Fibroblast of villous mesenchyme (primary cell): ENCODE data around the gene FRAS1. TPM values are rescaled to one million over a fixed set of nuclear protein-coding genes. Genes with fewer than 3 reads are reported as not detected.

Experiments
- DNase-seq: peaks from one replicate; pipeline ENCODE4 v3.0.0-alpha.2; 2010; ENCODE audit warnings: low read depth
- H3K4me3 ChIP-seq: 2 replicates; pipeline ENCODE4 v1.5.1; 2011; ENCODE audit warnings: low read depth, mild to moderate bottlenecking, low read length
- total RNA-seq: library from RNA; depleted of rRNA; stranded (reverse); fragments of >200 nt; gene quantifications from 2 replicates; pipeline ENCODE4 v1.2.3, GENCODE V29; 2012
- TF ChIP-seq, protein P1 (sequence below): IDR thresholded peaks from 2 replicates; pipeline ENCODE4 v1.5.1; 2012; ENCODE audit warnings: low read depth, mild to moderate bottlenecking, low read length; ENCODE audit not compliant: insufficient read depth

FRAS1 gene
- total RNA-seq, 1 donor = 1.3 TPM

DNA sequence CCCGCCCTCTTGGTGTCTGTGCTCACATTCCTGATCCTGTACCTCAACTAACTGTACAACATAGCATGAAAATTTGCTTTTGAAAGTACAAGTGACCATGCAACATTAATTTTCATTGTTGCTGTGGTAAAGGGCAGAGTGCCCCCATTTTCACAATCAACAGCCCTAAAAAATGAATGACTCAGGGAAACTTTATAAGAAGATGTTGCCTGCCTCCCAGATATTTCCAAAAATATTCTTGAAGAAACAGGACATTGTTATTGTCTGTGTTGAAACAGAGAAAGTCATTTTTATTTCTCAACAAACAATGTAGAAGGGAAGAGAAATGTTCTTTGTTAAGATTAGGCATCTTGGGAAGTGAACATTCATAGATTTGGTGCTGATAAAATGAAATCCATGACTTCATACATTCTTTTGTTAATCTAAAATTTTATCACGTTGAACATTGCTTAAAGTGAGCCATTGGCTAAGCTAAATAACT lies 380.5 kb downstream of the FRAS1 start:
- H3K4me3 ChIP-seq = no peak overlapping the region
- no peak for DNase-seq
- TF ChIP-seq, protein P1, sequence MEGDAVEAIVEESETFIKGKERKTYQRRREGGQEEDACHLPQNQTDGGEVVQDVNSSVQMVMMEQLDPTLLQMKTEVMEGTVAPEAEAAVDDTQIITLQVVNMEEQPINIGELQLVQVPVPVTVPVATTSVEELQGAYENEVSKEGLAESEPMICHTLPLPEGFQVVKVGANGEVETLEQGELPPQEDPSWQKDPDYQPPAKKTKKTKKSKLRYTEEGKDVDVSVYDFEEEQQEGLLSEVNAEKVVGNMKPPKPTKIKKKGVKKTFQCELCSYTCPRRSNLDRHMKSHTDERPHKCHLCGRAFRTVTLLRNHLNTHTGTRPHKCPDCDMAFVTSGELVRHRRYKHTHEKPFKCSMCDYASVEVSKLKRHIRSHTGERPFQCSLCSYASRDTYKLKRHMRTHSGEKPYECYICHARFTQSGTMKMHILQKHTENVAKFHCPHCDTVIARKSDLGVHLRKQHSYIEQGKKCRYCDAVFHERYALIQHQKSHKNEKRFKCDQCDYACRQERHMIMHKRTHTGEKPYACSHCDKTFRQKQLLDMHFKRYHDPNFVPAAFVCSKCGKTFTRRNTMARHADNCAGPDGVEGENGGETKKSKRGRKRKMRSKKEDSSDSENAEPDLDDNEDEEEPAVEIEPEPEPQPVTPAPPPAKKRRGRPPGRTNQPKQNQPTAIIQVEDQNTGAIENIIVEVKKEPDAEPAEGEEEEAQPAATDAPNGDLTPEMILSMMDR = no peak

DNA sequence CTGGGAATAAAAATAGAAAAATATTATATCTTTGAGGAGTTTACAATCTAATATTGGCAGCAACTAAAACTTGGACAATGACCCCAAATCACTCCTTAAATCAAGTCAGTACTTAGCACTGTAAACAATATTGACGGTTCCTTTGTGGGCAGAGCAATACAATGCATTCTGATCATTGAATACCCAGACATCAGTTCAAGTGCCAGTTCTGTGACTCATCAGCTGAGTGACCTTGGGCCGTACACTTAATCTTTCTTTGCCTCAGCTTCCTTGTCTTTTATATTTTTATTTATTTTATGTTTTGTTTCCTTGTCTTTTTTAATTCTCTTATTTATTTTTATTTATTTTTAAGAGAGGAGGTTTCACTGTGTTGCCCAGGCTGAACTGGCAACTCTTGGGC lies 382.2 kb downstream of the FRAS1 start:
- TF ChIP-seq, protein P1 = no peak
- no peak overlapping the region for H3K4me3 ChIP-seq
- no peak for DNase-seq

DNA sequence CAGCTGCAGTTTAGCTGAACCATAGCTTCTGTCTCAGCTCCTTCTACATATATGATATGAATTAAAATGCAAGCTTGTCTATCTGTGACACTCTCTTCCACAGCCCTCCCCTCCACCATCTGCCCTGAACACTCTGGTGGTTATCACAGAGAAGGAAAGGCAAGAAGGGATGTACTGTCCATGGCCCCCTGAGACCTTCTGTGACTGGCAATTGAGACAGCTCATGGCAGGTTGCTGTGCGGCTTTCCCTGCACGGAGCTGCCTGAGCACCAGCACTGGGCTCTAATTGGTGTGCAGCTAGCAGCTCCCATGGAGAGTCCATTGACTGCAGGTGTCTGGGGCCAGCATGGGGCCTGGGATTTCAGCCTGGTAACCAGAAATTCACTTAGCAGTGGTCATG lies 384.6 kb downstream of the FRAS1 start:
- H3K4me3 ChIP-seq = no peak overlapping the region
- DNase-seq = no peak
- TF ChIP-seq, protein P1 = no peak

DNA sequence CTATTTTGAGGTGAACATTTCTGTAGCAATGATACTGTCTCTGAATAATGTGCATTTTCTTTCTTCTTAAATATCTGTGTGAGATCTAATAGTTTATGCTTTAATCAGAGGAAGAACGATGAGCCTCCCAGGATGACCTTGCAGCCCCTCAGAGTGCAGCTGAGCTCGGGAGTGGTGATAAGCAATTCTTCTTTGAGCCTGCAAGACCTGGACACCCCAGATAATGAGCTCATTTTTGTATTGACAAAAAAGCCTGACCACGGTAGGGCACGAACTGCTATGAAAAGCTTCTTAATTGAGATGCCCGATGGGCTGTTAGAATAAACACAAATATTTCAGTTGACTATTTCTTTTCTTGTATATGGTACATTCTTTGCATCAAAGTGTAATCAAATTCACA lies 389.5 kb downstream of the FRAS1 start:
- TF ChIP-seq, protein P1 = no peak
- H3K4me3 ChIP-seq = no peak overlapping the region
- no peak for DNase-seq

DNA sequence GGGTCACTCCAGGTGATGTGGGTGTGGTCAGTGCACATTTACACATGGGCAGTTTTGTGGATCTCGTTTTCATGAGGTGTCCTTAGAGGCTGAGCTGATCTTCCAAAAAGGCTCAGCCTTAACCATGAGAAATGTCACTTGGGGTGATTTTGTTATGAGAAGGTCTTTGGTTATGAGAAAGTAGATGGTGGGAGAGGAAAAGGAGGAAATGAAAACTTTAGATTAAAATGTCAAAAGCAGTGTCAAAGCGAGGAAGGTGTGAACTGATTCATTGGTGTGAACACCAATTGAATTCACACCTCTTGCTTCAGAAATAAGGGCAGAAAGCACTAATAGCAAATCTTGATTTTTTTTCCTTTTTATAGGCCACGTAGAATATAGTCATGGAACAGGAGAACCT lies 394.3 kb downstream of the FRAS1 start:
- TF ChIP-seq, protein P1 = no peak
- no peak for DNase-seq
- H3K4me3 ChIP-seq = no peak overlapping the region

DNA sequence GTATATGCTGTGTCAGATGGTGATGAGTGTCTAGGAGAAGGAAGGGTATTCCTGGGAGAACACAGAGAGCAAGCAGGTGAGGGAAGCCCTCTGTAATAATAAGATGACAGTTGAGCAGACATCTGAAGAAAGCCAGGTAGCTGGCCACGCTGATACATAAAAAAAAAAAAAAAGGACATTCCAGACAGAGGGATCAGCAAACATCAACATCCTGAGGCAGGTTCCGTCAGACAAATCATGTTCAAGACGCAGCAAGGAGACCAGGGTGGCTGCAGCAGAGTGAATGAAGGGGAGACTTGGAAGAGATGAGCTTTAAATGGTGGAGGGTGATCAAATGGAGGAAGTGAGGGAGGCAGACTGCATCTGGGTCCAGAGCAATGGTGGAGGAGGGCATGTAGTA lies 396.9 kb downstream of the FRAS1 start:
- TF ChIP-seq, protein P1 = no peak
- no peak for DNase-seq
- H3K4me3 ChIP-seq = no peak overlapping the region

DNA sequence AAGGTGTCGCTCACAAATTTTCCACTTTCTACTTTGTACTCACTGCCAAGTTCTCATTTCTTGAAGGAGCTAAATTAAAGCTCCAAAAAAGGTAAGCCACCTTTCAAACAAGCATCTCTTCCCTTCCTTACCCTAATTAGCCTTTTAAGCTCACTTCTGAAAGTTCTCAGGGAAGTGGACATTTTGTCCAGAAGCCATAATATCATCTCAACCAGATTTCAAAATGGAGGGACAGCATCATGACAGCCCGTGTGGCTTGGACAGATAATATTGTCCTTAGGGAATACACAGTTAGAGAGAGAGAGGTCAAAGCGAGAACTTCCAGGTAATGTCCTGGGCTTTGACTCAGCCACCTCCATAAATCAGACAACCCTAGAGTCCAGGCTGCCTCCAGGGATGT lies 400.6 kb downstream of the FRAS1 start:
- TF ChIP-seq, protein P1 = no peak
- no peak for DNase-seq
- H3K4me3 ChIP-seq = no peak overlapping the region
